GM12872 (cell line): ENCODE data around the gene TTC23.

Source experiments
- TF ChIP-seq, protein P1 (sequence below): IDR thresholded peaks from 3 replicates; pipeline ENCODE4 v1.5.1; 2011; ENCODE audit warnings: low read depth, mild to moderate bottlenecking, low read length, moderate library complexity; ENCODE audit not compliant: insufficient read depth

Gene TTC23

DNA sequence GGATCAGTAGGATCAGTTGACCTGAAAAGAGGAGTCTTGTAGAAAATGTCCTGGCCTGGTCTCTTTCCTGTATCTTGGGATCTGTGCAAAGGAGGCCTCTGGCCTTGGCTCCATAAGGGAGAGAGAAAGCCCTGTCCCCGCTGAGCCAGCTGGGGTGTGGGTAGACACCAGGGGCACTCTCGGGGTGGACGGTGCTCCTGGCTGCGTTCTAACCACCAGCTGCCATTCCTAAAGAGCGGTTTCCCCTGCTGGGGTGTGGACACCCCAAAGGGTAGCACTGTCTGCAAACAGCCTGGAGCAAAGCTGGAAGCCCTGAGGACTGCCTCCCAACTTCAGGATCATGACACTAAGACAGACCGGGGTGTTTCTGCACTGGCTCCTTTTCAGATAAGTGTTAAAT, 121.0 kb downstream of the TTC23 start:
- TF ChIP-seq, protein P1, sequence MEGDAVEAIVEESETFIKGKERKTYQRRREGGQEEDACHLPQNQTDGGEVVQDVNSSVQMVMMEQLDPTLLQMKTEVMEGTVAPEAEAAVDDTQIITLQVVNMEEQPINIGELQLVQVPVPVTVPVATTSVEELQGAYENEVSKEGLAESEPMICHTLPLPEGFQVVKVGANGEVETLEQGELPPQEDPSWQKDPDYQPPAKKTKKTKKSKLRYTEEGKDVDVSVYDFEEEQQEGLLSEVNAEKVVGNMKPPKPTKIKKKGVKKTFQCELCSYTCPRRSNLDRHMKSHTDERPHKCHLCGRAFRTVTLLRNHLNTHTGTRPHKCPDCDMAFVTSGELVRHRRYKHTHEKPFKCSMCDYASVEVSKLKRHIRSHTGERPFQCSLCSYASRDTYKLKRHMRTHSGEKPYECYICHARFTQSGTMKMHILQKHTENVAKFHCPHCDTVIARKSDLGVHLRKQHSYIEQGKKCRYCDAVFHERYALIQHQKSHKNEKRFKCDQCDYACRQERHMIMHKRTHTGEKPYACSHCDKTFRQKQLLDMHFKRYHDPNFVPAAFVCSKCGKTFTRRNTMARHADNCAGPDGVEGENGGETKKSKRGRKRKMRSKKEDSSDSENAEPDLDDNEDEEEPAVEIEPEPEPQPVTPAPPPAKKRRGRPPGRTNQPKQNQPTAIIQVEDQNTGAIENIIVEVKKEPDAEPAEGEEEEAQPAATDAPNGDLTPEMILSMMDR: no peak

DNA sequence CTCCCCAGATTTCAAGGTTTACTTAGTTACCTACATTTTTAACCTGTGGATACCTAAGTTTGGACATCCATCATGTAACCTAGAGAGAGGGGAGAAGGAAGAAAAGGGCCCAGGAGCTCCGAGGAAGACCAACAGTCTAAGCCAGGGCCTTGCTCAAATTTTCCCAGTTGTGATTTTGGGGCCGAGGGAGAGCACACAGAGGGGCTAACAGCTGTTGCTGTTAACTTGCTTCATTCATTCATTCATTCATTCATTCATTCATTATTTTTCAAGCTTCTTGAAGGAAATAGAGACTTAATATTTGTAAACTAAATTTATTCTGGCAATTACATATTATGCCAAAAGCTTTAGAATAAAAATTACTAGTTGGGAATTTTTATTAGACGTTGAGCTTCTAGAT, 121.6 kb downstream of the TTC23 start:
- TF ChIP-seq, protein P1: no peak

DNA sequence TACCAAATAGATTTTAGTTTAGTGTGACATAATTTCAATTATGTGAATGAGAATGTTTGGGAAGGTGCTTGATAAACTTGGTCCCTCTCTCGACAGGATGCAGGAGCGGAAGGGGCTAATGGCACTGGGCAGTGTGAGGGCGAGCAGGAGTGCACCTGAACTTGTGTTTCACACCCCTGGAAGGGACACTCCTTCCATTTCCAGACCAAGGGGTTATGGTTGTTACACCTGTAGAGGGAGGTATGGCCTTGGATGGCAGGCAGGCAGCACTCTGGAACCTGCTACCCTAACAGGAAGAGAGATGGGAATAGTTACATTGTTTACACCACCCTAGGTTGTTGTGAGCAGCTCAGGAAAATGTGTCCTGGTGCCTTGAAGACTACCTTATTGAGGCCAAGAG, 122.5 kb downstream of the TTC23 start:
- TF ChIP-seq, protein P1: no peak

DNA sequence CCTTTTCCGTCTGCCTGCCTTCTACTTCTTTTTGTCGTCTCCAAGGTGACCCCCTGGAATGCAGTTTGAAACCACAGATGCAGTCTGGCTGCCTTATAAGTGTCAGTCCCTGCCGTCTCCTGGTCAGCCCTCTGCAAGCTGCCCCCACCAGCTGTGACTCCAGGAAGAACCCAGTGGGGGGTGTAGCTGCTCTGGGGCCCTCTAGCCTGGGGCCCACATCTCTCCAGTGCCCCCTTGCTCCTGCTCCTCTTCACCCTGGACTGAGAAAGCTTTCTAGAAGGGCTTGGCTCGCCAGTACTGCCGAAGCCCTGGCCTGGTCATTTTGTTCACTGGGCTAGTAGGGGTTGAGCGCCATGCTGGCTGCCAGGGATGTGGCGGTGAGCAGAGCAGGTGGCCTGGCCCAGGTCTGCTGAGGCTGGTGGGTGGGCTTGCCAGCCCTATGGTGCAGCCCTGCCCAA, 123.2 kb downstream of the TTC23 start:
- TF ChIP-seq, protein P1: no peak

DNA sequence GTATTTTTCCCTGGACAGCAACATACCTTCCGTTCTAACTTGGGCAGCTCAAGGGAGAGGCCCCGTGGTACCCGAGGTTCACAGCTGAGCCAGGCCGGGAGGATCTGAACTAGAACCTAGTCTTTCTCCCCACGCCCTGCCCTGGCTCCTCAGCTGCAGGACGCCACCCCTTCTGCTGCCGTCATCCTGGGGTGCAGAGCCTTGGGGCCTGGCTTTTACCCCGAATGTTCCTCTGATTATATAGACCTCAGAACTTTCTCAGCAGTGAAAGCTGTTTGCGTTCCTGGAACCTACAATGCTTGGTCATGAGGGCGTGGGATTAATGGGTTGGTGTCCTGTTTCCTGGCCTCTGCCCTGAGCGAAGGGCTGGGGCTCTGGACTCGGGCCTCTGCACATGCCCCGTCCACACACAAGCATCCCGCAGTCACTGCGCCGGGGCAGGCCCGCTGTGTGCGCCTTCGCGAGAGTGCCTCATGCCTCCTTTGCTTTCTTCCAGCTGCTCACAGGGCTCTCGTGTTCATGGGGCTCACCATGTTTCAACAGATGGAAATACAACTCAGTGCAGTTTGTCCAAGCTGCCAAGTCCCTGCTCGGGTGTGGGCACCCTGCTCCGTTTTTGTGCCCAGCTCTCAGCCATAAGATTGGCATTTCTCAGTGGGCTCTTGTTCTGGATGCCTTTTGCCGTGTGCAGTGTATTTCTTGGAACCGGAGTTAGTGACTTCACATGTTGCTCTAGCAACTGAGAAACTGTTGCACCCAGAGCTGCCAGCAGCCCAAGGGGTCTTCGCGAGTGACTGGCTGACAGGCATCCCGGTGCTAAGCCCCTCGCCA, 124.1 kb downstream of the TTC23 start:
- TF ChIP-seq, protein P1: no peak

DNA sequence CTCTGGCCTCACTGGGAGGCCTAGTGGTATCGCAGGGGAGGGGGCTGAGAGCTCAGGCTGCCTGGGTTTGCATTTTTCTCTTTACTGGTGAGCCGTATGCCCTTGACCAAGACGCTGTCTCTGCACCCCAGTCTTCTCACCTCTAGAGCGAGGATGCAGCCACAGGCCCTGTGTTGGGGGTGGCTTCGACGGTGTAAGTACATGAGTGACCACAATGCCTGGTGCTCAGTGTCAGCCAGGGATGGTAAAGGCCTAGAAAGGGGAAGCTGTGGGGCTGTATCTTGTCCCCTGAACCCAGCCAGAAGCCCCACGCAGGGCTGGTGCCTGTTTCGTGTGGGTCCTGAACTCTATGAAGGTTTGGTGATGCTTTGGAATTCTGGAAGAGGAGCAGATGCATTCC, 124.7 kb downstream of the TTC23 start:
- TF ChIP-seq, protein P1: no peak

DNA sequence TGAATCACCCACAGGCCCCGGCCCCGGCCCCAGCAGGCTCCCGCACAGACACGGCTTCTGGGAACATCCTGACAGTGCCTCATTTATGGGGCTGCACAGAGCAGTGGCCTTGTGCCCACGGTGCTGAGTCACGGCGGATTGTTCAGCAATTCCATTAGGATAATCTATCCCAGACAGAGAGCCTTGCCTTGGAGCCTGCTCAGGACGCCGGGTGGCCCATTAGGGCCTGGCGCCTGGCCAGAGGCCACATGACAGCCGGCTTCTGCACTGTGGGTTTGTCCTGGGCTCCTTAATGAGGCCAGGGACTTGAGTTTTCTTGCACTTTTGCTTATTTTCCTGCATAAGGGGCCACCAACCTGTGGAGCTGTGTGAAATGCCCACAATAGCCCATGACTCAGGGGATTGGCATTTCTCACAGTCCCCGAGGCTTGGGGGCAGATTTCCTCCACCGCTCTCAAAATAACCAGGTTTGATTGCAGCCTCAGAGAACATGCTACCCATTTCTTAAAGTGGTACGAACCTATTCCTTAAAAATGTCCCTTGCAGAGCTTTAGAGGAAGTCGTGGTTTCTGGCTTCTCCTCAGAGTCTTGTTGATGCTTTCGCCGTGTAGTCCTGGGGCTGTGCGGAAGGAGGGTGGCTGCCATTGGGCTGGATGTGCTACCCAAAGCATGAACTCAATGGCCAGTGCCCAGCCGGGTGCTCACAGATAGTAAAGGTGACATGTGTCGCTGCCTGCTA, 125.5 kb downstream of the TTC23 start:
- TF ChIP-seq, protein P1: no peak
